ENCODE measurements around the gene CYP4F2.

DNA sequence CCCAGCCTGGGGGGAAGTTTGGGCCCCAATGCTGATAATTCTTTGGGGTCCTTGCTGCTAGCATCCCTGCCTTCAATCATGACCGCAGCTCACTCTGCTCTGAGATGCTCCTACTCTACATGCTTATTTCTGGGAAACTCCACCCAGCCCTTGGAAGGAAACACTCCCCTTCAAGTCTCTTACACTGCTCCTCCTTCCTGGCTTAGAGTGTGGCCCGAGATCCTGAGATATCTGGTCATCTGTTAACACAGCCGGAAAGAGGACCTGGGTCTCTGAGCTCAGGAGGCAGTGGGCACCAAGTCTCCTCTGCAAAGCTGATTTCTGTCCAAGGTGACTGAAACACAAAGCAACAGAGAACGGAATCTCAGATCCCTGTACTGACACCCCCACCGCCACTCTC, 33.0 kb downstream of the CYP4F2 start:
- no peak for TF ChIP-seq EZH2 (IDR thresholded peaks at IDR 0.05; ENCODE audit: borderline replicate concordance)
- TF ChIP-seq, protein P1, sequence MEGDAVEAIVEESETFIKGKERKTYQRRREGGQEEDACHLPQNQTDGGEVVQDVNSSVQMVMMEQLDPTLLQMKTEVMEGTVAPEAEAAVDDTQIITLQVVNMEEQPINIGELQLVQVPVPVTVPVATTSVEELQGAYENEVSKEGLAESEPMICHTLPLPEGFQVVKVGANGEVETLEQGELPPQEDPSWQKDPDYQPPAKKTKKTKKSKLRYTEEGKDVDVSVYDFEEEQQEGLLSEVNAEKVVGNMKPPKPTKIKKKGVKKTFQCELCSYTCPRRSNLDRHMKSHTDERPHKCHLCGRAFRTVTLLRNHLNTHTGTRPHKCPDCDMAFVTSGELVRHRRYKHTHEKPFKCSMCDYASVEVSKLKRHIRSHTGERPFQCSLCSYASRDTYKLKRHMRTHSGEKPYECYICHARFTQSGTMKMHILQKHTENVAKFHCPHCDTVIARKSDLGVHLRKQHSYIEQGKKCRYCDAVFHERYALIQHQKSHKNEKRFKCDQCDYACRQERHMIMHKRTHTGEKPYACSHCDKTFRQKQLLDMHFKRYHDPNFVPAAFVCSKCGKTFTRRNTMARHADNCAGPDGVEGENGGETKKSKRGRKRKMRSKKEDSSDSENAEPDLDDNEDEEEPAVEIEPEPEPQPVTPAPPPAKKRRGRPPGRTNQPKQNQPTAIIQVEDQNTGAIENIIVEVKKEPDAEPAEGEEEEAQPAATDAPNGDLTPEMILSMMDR (IDR thresholded peaks at IDR 0.05; ENCODE audit: poor library complexity), result no peak
